Measurements from ENCODE around the gene GRIN1. TPM values are rescaled to one million over a fixed set of nuclear protein-coding genes. Genes with fewer than 3 reads are reported as not detected.

GRIN1 gene
- total RNA-seq, 1 donor from 2014 or later, result 0.77 TPM

DNA sequence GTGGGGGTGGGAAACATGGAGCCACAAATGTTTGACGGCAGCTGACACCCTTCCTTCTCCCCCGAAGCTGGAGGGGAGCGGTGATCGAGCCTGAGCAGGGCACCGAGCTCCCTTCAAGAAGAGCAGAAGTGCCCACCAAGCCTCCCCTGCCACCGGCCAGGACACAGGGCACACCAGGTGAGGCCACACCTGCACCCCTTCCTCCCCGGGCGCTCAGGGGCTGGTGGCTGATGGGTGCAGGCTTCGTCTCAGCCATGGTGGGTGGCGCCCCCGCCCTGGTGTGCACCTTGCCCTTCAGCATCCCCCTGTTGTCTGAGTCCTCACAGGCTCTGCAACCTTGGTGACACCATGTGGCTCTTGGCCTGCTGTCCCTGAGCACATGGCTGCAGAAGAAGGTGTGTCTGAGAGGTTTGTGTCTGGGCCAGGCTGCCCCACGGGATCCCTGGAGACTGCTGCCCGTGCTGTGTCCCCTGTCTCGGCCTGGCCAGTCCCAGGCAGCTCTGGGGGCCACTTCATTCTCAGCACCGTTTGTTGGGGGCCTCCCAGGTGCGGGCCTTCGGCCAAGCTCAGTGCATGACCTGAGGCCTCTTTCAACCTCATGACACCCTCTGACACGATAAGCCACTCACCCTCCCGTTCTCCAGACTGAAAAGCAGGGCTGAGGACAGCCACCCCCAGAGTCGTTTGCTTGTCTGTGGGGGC lies 41.0 kb upstream of the GRIN1 start:
- Mint-ChIP-seq H3K4me1 (ENCODE audit: low read depth) (no peaks in the 10 kb centered on the region), H3K27me3 (no peaks in the 10 kb centered on the region), H3K9me3 (ENCODE audit: low read depth) (no peaks in the 10 kb centered on the region), H3K4me3 (ENCODE audit: low read depth) (no peak overlapping the region), H3K36me3 (ENCODE audit: insufficient read depth) (peaks cover 6% of the 10 kb centered on the region), H3K27ac (no peak overlapping the region)
- no peak for TF ChIP-seq CTCF (IDR thresholded peaks at IDR 0.05; ENCODE audit: unreplicated experiment)
- no peak for DNase-seq (ENCODE audit: low spot score, unreplicated experiment)

GRCh38 chr9:137099231-137099630 lies 39.7 kb upstream of the GRIN1 start:
- no peak for TF ChIP-seq CTCF (IDR thresholded peaks at IDR 0.05; ENCODE audit: unreplicated experiment)

DNA sequence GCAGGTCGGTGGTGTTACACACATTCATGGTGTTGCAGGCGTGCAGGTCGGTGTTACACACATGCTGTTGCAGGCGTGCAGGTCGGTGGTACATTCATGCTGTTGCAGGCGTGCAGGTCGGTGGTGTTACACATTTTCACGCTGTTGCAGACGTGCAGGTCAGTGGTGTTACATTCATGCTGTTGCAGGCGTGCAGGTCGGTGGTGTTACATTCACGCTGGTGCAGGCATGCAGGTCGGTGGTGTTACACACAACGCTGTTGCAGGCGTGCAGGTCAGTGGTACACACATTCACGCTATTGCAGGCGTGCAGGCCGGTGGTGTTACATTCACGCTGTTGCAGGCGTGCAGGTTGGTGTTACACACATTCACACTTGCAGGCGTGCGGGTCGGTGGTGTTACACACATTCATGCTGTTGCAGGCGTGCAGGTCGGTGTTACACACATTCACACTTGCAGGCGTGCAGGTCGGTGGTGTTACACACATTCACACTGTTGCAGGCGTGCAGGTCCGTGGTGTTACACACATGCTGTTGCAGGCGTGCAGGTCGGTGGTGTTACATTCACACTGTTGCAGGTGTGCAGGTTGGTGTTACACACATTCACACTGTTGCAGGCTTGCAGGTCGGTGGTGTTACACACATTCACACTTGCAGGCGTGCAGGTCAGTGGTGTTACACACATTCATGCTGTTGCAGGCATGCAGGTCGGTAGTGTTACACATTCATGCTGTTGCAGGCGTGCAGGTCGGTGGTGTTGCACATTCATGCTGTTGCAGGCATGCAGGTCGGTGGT lies 35.6 kb upstream of the GRIN1 start:
- no peaks in the 10 kb centered on the region for H3K27me3 Mint-ChIP-seq
- no peaks in the 10 kb centered on the region for H3K9me3 Mint-ChIP-seq (ENCODE audit: low read depth)
- TF ChIP-seq CTCF (IDR thresholded peaks at IDR 0.05; ENCODE audit: unreplicated experiment), result no peak
- no peaks in the 10 kb centered on the region for H3K4me1 Mint-ChIP-seq (ENCODE audit: low read depth)
- H3K27ac Mint-ChIP-seq, result no peak overlapping the region
- peaks cover 20% of the 10 kb centered on the region for H3K36me3 Mint-ChIP-seq (ENCODE audit: insufficient read depth)
- H3K4me3 Mint-ChIP-seq (ENCODE audit: low read depth), result no peak overlapping the region
- no peak for DNase-seq (ENCODE audit: low spot score, unreplicated experiment)

More at GRCh38 chr9:137099231-137099630, 39.7 kb upstream of the GRIN1 start:
- Mint-ChIP-seq H3K9me3 (ENCODE audit: low read depth) (no peaks in the 10 kb centered on the region), H3K4me1 (ENCODE audit: low read depth) (no peaks in the 10 kb centered on the region), H3K27me3 (no peaks in the 10 kb centered on the region), H3K4me3 (ENCODE audit: low read depth) (no peak overlapping the region), H3K36me3 (ENCODE audit: insufficient read depth) (peaks cover 11% of the 10 kb centered on the region), H3K27ac (no peak overlapping the region)
- no peak for DNase-seq (ENCODE audit: low spot score, unreplicated experiment)

DNA sequence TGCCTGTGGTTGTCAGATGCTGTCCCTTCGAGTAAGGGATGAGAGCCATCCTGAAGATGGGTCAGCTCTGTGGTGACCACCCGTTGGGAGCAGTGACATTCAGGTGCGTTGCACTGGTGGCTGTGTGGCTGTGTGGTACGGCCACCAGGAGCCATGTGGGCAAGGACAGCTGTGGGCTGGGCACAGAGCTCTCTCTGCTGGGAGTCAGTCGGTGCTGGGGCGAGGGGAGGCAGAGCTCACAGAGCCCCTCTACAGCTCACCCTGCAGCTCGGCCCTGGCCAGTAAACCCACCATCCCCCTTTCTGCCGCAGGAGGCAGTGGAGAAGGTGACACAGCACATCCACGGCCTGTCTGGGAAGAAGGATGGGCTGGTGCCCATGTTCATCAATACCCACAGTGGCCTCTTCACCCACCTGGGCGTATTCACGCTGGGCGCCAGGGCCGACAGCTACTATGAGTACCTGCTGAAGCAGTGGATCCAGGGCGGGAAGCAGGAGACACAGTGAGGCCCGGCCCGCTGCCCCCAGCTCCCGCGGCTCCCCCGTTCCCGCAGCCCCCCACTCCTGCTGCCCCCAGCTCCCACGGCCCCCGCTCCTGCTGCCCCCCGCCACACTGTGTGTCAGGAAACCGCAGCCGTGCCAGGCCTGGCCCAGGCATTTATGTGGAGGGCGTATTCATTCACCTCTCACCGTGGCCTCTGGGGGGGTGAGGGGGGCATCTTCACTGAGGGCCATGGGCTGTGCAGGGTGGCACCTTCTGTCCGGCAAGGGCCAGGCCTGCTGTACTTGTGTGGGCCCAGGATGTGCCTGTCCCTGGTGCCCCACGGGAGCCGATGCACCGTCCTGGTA lies 32.9 kb upstream of the GRIN1 start:
- H3K27me3 Mint-ChIP-seq, result no peaks in the 10 kb centered on the region
- no peaks in the 10 kb centered on the region for H3K4me1 Mint-ChIP-seq (ENCODE audit: low read depth)
- no peaks in the 10 kb centered on the region for H3K9me3 Mint-ChIP-seq (ENCODE audit: low read depth)
- DNase-seq (ENCODE audit: low spot score, unreplicated experiment), result no peak
- H3K4me3 Mint-ChIP-seq (ENCODE audit: low read depth), result no peak overlapping the region
- no peak overlapping the region for H3K27ac Mint-ChIP-seq
- H3K36me3 Mint-ChIP-seq (ENCODE audit: insufficient read depth), result peaks cover 19% of the 10 kb centered on the region
- TF ChIP-seq CTCF (IDR thresholded peaks at IDR 0.05; ENCODE audit: unreplicated experiment), result no peak

- no peak overlapping the region for H3K27ac Mint-ChIP-seq
- H3K9me3 Mint-ChIP-seq (ENCODE audit: low read depth), result no peaks in the 10 kb centered on the region
- no peaks in the 10 kb centered on the region for H3K27me3 Mint-ChIP-seq
- peaks cover 19% of the 10 kb centered on the region for H3K36me3 Mint-ChIP-seq (ENCODE audit: insufficient read depth)
- no peaks in the 10 kb centered on the region for H3K4me1 Mint-ChIP-seq (ENCODE audit: low read depth)
- DNase-seq (ENCODE audit: low spot score, unreplicated experiment), result no peak
- no peak for TF ChIP-seq CTCF (IDR thresholded peaks at IDR 0.05; ENCODE audit: unreplicated experiment)
- no peak overlapping the region for H3K4me3 Mint-ChIP-seq (ENCODE audit: low read depth)
Observed at GRCh38 chr9:137106662-137107250, 32.2 kb upstream of the GRIN1 start.

Measured in progenitor cell of endocrine pancreas (in vitro differentiated cells).